Measurements from ENCODE around the gene POLK.

DNA sequence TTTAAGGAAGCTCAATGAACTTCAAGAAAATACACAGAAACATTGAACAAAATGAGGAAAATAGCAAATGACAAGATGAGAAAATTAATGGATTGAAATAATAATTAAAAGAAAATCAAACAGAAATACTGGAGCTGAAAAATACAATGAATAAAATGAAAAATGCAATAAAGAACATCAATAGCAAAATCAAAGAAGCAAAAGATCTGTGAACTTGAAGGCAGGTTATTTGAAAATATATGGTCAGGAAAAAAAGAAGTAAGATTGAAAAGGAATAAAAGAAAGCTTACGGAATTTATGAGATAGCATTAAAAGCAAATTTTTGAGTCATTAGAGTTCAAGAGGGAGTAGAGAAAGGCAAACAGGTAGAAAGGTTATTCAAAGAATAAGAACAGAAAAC, 42.7 kb upstream of the POLK start:
- TF ChIP-seq POLR2AphosphoS5 (IDR thresholded peaks at IDR 0.05; ENCODE audit: low read depth, low read length), result no peak
- no peak for TF ChIP-seq POLR2A (IDR thresholded peaks at IDR 0.05; ENCODE audit: low read depth, low read length)
- TF ChIP-seq TAF1 (IDR thresholded peaks at IDR 0.05; ENCODE audit: low read depth, low read length), result no peak
